GM18870 (cell line): ENCODE results near the gene GPR160.
"Not testable (repeated sequence)": the region's sequence is repeated elsewhere in the genome, so short reads cannot be mapped to it uniquely, and the experiment has no call there.

Experiments used
- ATAC-seq: cut with Tn5 transposase; IDR thresholded peaks from one replicate; pipeline ENCODE4 v1.9.1; 2021; ENCODE audit warnings: moderate library complexity; ENCODE audit not compliant: unreplicated experiment

The GPR160 gene

DNA sequence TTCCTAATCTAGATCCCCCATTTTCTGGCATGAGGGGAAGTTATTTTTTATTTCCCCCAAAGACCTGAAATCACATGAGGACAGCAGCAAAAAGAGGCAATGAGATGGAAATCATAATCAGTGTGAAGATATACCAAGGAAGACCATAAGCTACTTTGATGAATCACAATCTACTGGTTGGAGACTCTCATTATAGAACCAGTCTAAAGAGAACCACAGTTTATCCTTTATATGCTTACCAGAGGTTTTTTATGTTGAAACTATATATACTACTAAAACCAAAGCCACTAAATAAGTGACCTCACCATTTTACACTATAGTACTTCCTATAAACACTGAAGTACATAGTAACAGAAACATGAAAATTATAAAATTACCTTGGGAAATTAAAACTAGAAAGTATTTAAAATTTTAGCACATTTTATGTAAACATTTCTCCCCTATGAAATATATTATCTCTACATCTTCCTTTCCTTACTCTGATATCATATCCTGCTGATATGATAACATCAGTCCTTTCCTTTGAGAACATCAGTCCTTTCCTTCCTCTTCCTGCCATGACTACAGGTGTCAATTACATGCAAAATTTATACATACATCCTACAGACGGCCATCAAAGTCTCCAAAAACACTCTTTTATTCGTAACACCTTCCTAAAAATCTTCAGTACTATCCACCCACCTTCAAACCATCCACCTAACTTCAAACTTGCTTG is 71.9 kb downstream of the GPR160 start:
- ATAC-seq: no peak

DNA sequence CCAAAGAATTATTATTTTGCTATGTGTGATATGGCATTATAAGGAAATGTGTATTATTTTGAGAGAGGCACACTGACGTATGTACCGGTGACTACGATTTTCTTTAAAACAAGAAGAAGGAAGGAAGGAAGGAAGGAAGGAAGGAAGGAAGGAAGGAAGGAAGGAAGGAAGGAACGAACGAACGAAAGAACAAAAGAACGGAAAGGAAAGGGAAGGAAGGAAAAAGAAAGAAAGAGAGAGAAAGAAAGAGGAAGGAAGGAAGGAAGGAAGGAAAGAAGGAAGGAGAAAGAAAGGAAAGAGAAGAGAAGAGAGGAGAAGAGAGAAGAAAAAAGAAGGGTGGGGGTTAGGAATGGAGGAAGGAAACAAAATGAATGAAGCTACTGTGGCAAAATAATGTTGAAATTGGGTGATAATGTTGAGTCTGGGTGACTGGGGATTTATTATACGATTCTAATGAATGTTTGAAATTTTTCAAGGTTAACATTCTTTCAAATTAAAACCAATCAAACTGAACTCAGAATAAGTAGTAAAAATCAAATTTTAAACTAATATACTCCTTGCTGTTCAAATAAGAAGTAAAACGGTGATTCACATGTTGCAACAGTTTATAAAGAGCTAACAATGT is 73.5 kb downstream of the GPR160 start:
- no peak for ATAC-seq

DNA sequence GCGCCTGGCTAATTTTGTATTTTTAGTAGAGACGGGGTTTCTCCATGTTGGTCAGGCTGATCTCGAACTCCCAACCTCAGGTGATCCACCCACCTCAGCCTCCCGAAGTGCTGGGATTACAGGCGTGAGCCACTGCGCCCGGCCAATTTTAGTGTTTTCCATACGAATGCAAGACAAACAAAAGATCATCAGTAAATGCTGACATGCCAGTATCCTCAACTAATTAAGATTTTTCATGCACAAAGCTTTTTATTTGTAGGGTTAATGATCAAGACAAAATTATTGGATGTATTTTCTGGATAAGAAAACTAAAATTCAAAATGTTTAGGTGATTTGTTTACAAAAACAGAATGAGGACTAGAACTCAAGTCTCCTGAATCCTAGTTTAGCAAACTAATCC is 76.4 kb downstream of the GPR160 start:
- ATAC-seq: not testable (repeated sequence)

DNA sequence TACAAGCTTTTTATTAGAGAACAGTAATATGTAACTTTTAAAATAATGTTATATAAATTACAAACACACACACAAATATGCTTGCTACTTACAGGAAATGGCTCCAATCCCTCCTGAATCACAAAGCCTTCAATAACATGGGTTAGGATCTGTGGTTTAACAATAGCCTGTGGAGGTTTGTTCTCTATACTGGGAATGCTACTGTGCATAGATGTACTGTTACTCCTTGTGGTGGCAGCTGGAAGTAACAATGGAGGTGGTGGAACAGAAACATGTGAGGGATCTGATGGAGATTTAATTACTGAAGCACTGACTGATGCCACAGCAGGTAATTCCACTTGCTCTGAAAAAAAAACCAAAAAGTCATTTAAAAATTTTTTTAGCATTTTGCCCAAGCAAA is 79.3 kb downstream of the GPR160 start:
- no peak for ATAC-seq

DNA sequence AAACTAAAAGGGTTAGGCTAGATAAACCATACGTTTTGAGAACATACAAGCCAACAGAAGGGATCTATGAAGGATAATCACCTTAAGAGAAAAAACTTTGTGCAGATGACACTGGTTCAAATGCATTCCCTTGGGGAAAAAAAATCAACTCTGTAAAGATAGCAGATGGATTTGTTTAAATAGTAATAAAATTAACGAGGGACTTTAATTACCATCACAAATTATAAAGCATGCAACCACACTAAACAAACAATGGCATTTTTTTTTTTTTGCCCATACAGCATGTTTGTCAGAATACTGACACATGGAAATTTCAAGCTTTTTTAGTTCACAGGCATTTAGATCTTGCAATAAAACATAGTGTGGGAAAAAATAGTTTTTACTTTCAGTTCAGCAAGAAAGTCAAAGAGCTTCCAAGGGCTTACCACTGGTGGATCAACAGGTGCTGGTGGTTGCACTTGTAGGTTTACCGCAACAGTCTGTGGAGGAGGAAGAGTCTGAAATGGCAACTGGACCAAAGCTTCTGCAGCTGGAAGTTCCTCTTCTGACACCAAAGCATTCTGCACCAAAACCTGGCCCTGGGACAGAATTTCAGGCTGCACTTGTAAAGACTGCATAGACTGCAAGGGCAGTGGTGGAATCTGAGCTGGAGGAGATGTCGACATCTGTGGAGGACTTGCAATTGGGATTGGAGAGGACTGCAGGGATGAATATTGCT is 90.6 kb downstream of the GPR160 start:
- peak; percentile 80 for ATAC-seq

DNA sequence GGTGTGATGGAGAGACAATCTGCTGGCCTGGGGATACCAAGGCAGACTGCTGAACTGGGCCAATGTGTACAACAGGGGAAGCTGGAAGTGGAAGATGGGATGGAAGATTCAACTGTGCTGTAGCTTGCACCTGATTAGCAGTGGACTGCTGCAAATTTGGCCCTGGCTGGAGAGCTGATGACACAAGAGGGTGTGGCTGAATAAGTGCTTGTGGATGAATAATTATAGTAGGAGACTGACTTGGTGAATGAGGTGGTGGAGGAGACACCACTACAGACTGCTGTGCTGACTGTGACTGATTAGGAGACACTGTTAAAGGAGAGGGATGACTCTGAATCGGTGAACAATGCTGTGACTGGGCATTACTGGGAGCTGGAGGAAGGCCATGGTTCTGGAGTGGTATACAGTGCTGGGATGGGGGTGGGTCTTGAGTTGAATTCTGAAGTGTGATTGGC is 91.2 kb downstream of the GPR160 start:
- peak; percentile 46 for ATAC-seq

DNA sequence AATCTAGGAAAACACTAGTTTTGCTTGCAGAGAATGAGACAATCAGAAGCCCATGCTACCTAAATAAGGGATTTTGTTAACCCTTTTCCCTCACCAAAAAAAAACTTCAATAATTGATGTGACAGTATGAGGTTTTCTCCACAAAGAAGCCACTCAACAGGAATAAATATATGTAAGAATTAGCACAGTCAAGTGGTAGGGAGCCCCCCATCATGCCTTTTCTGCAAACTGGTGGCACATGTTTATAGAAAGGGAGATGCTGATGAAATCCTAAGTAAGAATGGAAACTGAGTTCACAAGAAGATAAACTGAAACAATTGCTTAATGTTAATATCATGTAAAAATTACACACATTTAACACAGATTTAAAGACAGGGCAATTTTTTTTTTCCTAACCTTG is 92.7 kb downstream of the GPR160 start:
- no peak for ATAC-seq

DNA sequence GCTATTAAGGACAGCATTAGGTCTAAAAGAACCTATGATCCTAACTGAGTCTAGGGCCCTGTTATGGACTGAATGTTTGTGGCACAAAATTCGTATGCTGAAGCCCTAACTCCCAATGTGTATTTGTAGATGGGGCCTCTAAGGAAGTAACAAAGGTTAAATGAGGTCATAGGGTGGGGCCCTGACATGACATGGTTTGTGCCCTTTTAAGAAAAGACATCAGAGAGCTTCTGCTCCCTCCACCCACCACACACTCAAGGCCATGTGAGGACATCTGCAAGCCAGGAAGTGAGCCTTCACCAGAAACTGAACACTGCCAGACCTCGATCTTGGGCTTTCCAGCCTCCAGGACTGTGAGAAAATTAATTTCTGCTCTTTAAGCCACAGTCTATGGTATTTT is 94.5 kb downstream of the GPR160 start:
- no peak for ATAC-seq
